Glutamatergic neuron (in vitro differentiated cells): ENCODE data around the gene POU2F1. TPM values are rescaled to one million over a fixed set of nuclear protein-coding genes. Genes with fewer than 3 reads are reported as not detected.

ENCODE experiments used
- DNase-seq: peaks from one replicate; pipeline ENCODE4 v3.0.0; 2022
- H3K27ac Mint-ChIP-seq: one replicate; pipeline ENCODE4 v1.8.0; 2020; ENCODE audit warnings: mild to moderate bottlenecking, mixed read lengths, inconsistent platforms; ENCODE audit not compliant: unreplicated experiment
- H3K27me3 Mint-ChIP-seq: one replicate; pipeline ENCODE4 v1.8.0; 2020; ENCODE audit warnings: mild to moderate bottlenecking, moderate library complexity, mixed read lengths, inconsistent platforms; ENCODE audit not compliant: unreplicated experiment
- H3K36me3 Mint-ChIP-seq: one replicate; pipeline ENCODE4 v1.8.0; 2020; ENCODE audit warnings: mild to moderate bottlenecking, mixed read lengths, inconsistent platforms; ENCODE audit not compliant: unreplicated experiment
- H3K4me1 Mint-ChIP-seq: one replicate; pipeline ENCODE4 v1.8.0; 2020; ENCODE audit warnings: mild to moderate bottlenecking, low read depth, mixed read lengths, inconsistent platforms; ENCODE audit not compliant: unreplicated experiment
- H3K4me3 Mint-ChIP-seq: one replicate; pipeline ENCODE4 v1.8.0; 2020; ENCODE audit warnings: mild to moderate bottlenecking, mixed read lengths, inconsistent platforms; ENCODE audit not compliant: unreplicated experiment
- H3K9me3 Mint-ChIP-seq: one replicate; pipeline ENCODE4 v1.8.0; 2020; ENCODE audit warnings: mild to moderate bottlenecking, moderate library complexity, mixed read lengths, inconsistent platforms; ENCODE audit not compliant: unreplicated experiment
- total RNA-seq: library from RNA; stranded (reverse); fragmentation: NEBNext Ultra II Directional; extraction: Animal tissue kit (Norgen Biotek cat#: 25700); gene quantifications from one replicate; pipeline ENCODE4 v1.2.1, GENCODE V29; 2021; ENCODE audit not compliant: unreplicated experiment
- TF ChIP-seq, protein P1 (sequence below): fragments of 200-600 bp; sonication (generic); IDR thresholded peaks from one replicate; pipeline ENCODE4 v1.5.0; 2021; ENCODE audit not compliant: partially characterized antibody, unreplicated experiment

The POU2F1 gene
- total RNA-seq, 1 donor from 2014 or later = 37.7 TPM

DNA sequence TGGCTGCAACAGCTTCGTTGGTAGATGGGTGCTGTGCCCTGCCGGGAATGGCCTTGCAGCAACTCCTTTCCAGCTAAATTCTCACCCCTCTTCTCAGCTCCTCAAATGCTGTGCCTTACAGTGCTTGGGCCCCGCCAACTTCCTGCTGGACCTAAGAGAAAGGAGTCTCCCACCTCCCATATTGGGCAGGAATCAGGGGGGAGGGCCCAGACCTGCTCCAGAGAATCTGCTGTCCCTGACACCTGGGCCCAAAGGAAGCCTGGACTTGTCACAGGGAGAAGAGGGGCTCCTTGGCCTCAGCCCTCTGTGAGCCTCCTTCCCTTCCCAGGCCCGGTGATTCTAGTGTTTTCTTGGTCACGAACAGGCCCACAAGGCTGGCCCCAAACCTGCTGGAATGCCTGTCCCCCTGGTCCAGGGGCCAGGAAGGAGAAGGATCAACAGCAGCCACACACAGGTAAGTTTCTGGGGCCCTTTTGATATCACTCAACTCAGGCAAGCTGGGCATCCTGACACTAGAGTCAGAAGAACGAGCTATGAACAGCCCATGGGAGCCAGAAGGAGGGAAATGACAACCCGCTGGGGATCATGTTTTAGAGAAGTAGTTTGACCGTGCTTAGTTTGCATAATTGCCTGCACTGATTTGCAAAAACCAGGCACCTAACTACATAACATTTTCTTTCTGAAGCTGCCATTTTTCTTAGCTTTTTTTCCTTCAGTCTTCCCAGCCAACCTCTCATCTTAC lies 211.4 kb downstream of the POU2F1 start:
- Mint-ChIP-seq H3K27me3 (peaks cover 13% of the 10 kb centered on the region), H3K9me3 (peaks cover 6% of the 10 kb centered on the region), H3K4me1 (peaks cover 45% of the 10 kb centered on the region), H3K4me3 (no peak overlapping the region), H3K27ac (no peak overlapping the region), H3K36me3 (peaks cover 9% of the 10 kb centered on the region)
- TF ChIP-seq, protein P1, sequence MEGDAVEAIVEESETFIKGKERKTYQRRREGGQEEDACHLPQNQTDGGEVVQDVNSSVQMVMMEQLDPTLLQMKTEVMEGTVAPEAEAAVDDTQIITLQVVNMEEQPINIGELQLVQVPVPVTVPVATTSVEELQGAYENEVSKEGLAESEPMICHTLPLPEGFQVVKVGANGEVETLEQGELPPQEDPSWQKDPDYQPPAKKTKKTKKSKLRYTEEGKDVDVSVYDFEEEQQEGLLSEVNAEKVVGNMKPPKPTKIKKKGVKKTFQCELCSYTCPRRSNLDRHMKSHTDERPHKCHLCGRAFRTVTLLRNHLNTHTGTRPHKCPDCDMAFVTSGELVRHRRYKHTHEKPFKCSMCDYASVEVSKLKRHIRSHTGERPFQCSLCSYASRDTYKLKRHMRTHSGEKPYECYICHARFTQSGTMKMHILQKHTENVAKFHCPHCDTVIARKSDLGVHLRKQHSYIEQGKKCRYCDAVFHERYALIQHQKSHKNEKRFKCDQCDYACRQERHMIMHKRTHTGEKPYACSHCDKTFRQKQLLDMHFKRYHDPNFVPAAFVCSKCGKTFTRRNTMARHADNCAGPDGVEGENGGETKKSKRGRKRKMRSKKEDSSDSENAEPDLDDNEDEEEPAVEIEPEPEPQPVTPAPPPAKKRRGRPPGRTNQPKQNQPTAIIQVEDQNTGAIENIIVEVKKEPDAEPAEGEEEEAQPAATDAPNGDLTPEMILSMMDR = no peak
- DNase-seq = no peak

- Mint-ChIP-seq H3K4me3 (no peak overlapping the region), H3K9me3 (peaks cover 8% of the 10 kb centered on the region), H3K27ac (no peak overlapping the region)
These were observed 212.1 kb downstream of the POU2F1 start for GRCh38 chr1:167432780-167433179.

DNA sequence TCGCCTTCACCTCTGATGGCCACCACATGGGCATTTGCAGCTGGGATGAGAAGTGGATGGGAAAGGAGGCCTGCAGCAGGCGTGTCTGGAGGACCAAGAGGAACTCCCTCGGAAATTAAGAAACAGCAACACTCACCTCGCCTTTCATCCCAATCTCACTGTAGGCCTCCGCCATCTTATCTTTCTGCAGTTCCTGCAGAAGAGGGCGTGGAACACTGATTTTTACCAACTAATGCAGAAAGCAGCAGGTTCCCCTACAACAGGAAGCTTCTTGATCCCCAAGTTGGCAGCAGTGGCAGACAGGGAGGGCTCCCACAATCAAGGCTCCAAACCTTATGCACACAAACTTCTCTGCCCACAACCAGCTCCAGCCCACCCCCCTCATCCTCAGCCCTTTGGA lies 213.2 kb downstream of the POU2F1 start:
- DNase-seq = no peak
- Mint-ChIP-seq H3K36me3 (peaks cover 9% of the 10 kb centered on the region), H3K4me1 (peaks cover 29% of the 10 kb centered on the region), H3K27me3 (peaks cover 14% of the 10 kb centered on the region), H3K4me3 (no peak overlapping the region), H3K9me3 (peaks cover 9% of the 10 kb centered on the region), H3K27ac (no peak overlapping the region)
- TF ChIP-seq, protein P1 = no peak

More at GRCh38 chr1:167432780-167433179, 212.1 kb downstream of the POU2F1 start:
- Mint-ChIP-seq H3K36me3 (peaks cover 9% of the 10 kb centered on the region), H3K27me3 (peaks cover 13% of the 10 kb centered on the region), H3K4me1 (peaks cover 39% of the 10 kb centered on the region)
- no peak for DNase-seq
- TF ChIP-seq, protein P1 = no peak

DNA sequence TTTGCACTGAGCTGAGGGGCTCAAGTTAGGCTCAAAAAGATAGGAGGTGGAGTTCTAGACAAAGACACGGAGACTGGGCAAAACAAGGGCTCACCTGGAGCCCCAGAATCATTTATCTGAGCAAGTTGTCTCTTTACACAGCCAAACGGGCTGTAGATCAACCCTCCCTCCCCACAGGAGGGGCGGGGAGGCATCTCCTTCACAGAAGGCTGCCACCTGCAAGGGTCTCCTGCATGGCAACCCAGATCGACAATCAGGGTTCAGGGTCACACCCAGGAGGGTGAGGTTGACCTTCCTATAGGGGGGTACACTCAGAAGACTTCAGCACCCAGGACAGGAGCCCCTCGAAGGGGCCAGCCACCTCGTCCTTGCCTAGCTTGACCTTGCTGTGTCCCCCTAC lies 213.6 kb downstream of the POU2F1 start:
- H3K36me3 Mint-ChIP-seq = peaks cover 9% of the 10 kb centered on the region
- no peak for DNase-seq

DNA sequence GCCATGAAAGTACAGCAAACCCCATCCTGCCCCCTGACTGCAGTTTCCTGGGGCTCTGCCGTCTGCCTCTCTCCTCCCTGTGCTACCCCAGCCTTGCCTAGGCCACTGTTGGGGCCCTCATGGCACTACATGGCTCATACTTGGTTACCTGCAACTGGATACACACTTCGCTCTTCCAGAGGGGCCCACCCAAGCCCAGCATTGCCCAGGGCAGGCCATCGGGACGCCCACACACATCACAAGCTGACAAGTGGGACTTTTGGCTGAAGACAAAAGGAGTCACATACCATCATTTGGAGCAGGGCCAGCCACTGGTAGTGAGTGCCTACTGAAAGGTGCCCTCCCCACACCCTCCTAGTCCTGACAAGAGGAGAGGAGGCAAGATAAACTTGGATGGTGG lies 214.8 kb downstream of the POU2F1 start:
- TF ChIP-seq, protein P1 = no peak

More for the DNA sequence above, 213.6 kb downstream of the POU2F1 start:
- Mint-ChIP-seq H3K4me3 (no peak overlapping the region), H3K9me3 (peaks cover 9% of the 10 kb centered on the region), H3K4me1 (peaks cover 24% of the 10 kb centered on the region), H3K27ac (no peak overlapping the region), H3K27me3 (peaks cover 16% of the 10 kb centered on the region)
- TF ChIP-seq, protein P1 = no peak

More for the DNA sequence above, 214.8 kb downstream of the POU2F1 start:
- Mint-ChIP-seq H3K9me3 (peaks cover 7% of the 10 kb centered on the region), H3K4me3 (no peak overlapping the region), H3K27ac (no peak overlapping the region), H3K36me3 (peaks cover 9% of the 10 kb centered on the region), H3K4me1 (peaks cover 17% of the 10 kb centered on the region), H3K27me3 (peaks cover 14% of the 10 kb centered on the region)
- no peak for DNase-seq
